Measurements from ENCODE around the gene MED13L. TPM values are rescaled to one million over a fixed set of nuclear protein-coding genes. Genes with fewer than 3 reads are reported as not detected.

The MED13L gene
- total RNA-seq, 1 donor from 2014 or later: 79.3 TPM

DNA sequence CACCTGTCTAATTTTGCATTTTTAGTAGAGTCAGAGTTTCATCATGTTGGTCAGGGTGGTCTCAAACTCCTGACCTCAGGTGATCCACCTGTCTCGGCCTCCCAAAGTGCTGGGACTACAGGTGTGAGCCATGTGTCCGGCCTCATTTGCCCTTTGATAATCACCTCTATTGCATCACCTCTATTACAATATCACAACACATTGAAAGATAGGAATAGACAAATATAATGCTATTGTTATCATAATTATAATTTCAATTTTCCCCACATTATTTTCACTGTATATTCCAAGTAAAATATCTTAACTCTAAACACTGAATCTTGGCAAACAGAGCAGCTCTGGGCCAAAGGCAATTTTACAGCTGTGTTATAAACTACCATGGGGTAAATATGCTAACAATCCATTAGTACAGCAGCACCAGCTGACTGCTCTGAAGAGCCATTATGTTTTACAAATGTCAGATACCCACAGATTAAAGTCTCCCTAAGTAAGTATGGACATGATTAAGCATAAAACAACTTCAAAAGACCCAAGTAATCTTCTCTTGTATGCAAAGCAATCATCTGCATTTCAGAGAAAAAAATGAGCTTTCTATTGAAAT is 173.2 kb downstream of the MED13L start:
- intact Hi-C loops (cut with micrococcal nuclease): no loop called here

- intact Hi-C loops (cut with micrococcal nuclease): no loop called here
Measured at GRCh38 chr12:116101991-116102390, 175.5 kb downstream of the MED13L start.

DNA sequence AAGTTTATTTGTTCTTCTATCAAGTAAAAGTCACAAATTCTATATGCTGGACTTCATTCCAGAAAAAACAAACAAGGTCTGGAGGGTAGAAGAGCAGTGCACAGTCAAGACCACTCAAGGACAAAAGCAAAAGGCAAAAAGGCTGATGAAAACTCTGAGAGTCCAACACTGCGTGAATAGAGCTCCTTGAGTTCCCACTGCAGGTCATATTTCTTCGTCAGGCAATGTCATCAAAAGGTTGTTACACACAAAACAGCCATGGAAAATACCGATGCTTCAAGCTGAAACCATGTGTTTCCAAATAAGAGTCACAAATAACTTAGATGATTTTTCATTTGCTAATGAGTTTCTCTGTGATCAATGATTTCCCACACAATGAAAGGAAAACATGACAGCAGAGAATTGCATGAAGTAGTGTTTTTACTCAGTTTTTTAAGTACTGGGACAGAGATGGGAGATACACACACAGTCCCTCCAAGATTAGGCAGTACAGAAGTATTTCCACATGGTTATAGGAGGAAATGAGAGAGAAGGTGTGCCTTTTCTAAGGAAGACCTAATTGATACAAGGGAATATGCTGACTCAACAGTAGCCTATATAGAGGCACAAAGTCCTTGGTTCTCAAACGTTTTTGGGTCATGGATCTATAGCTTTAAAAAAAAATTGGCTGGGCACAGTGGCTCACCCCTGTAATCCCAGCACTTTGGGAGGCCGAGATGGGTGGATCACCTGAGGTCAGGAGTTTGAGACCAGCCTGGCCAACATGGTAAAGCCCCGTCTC is 177.7 kb downstream of the MED13L start:
- intact Hi-C loops (cut with micrococcal nuclease): no loop called here

DNA sequence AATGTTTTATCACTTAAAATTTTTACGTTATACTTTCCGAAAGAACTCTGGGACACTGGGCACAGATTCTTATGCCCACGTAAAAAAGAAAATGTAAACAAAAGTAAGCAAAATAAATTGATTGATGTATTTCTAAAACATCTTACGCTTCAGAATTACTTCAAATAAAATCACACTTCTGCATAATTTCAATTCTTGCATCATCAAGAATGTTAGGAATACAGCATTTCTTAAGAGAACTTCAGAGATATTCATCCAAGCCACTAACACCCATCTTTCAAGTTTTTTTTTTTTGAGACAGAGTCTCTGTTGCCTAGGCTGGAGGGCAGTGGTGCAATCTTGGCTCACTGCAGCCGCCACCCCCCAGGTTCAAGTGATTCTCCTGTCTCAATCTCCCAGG is 180.6 kb downstream of the MED13L start:
- intact Hi-C loops (cut with micrococcal nuclease): no loop called here

GRCh38 chr12:116094475-116094874 is 183.0 kb downstream of the MED13L start:
- intact Hi-C loops (cut with micrococcal nuclease): no loop called here

GRCh38 chr12:116093915-116094314 is 183.6 kb downstream of the MED13L start:
- intact Hi-C loops (cut with micrococcal nuclease): no loop called here

- intact Hi-C loops (cut with micrococcal nuclease): no loop called here
Measured at GRCh38 chr12:116092776-116093175, 184.7 kb downstream of the MED13L start.

DNA sequence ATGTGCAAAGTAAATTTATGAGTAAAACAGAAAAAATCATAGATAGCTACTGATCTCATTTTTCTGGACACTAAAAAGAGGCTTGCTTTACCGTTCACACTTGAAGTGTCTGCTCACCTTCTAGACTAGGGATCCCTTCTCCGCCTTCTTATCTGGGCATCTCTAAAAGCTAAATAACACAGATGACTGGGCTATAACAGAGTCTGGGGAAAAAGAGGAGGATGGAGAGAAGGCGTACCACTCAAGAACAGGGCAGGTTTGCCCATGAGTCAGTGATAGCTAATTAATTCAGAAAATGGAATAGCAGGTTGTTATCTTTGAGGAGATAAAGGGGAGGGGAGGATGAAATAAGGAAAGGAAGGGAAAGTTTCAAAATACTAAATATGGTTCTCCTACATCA is 185.3 kb downstream of the MED13L start:
- intact Hi-C loops (cut with micrococcal nuclease): no loop called here

GRCh38 chr12:116091579-116091978 is 185.9 kb downstream of the MED13L start:
- intact Hi-C loops (cut with micrococcal nuclease): no loop called here

DNA sequence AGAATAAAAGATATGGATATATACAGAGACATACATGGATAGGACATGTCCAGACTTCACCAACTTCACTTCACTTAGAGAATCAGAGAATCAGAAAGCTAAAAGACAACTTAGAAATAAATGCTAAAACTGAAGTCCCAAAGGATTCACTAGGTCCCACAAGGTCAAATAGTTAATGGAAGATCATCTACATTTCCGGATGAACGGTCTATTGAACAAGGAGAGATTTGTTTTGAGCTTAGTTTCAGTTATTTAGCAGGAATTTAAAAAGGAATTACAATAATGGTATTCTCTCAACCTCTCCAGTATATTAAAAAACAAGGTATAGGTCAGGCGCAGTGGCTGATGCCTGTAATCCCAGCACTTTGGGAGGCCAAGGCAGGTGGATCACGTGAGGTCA is 187.0 kb downstream of the MED13L start:
- intact Hi-C loops (cut with micrococcal nuclease): no loop called here

GRCh38 chr12:116089080-116089479 is 188.4 kb downstream of the MED13L start:
- intact Hi-C loops (cut with micrococcal nuclease): no loop called here

- intact Hi-C loops (cut with micrococcal nuclease): no loop called here
Measured at GRCh38 chr12:116087962-116088361, 189.5 kb downstream of the MED13L start.

DNA sequence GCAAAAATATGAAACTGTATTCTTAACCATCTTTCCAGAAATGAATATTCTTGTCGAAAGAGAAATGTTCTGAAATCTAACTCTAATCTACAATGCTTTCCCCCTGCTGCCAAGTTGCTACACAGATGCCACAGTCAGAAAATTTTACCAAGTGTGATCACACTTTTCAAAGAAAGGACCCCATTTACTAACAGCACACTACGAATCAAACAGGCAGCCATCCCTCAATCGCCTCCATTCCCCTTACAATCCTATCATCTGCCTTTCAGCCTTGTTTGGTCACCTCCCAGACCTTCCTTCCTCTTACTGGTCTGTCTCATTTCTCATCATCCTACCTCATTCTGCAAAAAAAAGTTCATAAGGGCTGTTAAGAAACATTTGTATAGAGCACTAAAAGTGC is 190.1 kb downstream of the MED13L start:
- intact Hi-C loops (cut with micrococcal nuclease): no loop called here

DNA sequence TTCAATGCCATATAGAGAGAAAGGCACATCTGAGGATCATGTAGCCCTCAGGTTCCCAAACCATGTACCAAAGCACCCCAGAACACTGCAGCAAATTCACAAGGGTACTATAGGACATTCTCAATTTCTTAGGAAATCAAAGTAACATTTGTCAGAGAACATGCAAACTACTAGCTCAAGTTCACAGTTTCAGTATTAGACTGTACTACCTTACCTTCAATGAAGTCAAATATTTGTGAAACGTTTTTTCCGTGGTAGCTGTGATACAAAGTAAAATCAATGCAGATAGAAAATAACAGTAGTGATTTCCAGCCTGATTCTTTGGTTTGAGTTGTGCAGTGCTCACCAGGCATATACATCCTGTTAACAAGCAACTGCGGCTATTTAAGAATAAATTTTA is 197.1 kb downstream of the MED13L start:
- intact Hi-C loops (cut with micrococcal nuclease): no loop called here

GRCh38 chr12:116078396-116078795 is 199.1 kb downstream of the MED13L start:
- intact Hi-C loops (cut with micrococcal nuclease): no loop called here

DNA sequence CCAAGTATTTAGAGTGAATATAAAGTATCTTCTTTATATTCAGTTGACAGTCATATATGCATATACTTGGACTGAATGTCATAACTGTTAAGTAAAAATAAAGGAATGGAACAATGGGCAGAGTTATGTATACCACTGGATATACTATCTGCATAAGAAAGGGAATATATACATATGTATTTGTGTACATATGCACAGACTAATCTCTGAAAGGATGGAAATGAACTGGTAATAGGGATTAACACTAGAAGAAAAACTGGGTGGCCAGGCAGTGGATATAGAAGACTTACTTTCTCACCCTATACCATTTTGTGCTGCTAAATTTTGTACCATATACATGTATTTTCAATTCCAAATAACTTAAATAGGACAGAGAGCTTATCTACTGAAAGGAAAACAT is 200.1 kb downstream of the MED13L start:
- intact Hi-C loops (cut with micrococcal nuclease): no loop called here

DNA sequence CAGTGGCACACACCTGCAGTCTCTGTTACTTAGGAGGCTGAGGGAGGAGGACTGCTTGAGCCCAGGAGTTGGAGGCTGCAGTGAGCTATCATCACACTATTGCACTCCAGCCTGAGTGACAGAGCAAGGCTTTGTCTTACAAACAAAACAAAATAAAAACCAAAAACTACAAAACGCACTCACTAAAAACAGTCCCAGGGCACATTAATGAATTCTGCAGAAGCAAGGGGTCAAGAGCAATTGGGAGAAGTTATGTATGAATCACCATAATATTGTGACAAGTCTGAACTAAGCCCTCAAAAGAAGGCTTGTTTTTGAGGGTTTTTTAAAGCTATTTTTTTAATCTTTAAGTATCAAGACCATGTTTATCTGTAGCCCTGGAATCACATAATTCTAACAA is 201.1 kb downstream of the MED13L start:
- intact Hi-C loops (cut with micrococcal nuclease): no loop called here

- intact Hi-C loops (cut with micrococcal nuclease): no loop called here
Measured at GRCh38 chr12:116074686-116075085, 202.8 kb downstream of the MED13L start.

DNA sequence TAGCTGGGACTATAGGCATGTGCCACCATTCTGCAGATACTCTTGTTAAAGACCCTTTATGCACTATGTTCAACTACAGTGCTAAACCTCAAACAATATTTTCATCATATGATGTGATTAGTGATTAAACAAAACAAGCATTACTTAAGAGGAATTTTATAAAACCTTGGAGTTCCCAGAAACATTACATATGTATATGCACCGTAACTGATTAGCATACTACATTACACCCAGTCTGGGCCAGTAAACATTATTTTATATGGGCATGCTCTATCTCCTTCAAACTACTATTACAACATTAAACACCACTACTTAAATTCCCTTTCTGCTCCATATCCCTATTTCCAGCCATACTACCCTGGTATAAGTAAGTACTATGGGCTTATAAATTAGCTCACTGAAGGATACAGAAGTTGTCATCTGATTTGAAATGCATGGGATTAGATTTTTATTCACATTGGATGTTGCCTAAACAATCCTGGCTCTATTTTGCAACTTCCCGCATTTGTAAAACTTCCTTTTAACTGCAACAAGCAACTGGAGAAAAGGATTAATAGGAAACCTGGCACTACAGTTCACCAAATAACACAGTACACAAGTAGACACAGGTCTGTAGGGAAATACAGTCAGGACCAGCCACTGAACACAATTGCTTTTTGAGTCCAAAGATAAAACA is 205.8 kb downstream of the MED13L start:
- intact Hi-C loops (cut with micrococcal nuclease): no loop called here

GRCh38 chr12:116070444-116070843 is 207.0 kb downstream of the MED13L start:
- intact Hi-C loops (cut with micrococcal nuclease): no loop called here

GRCh38 chr12:116069943-116070342 is 207.6 kb downstream of the MED13L start:
- intact Hi-C loops (cut with micrococcal nuclease): loop anchor here (10.0 kb wide), 1 partner anchor 525 kb away; no protein-coding TSS in a partner anchor

DNA sequence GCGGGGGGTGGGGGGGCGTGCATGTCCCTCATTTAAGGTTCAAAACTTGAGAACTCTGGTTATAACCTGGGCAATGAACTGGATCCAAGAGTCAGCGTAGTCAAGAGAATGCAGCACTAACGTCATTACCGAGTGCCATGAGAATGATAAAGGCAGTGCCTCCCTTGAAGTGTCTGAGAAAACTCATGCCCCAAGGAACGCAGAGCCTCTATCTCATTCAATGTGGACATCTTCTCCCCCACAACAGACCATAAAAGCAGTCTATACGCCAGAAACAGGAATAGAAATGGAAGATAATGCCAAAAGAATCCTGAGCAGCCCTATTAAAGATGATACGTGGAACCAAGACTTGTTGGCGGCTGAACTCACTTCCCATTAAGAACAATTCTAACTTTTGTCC is 208.6 kb downstream of the MED13L start:
- intact Hi-C loops (cut with micrococcal nuclease): loop anchor here (10.0 kb wide), 1 partner anchor 526 kb away; no protein-coding TSS in a partner anchor
